WTC11 (cell line): Measurements from ENCODE around the gene ANKS3. TPM values are rescaled to one million over a fixed set of nuclear protein-coding genes. Genes with fewer than 3 reads are reported as not detected.

ENCODE experiments used
- ATAC-seq: fragments of 200-7000 bp; cut with Tn5 transposase; 2 replicates; pipeline ENCODE4 v1.10.0; 2021; ENCODE audit warnings: mild to moderate bottlenecking, moderate library complexity
- CTCF ChIA-PET: fragments of 300-600 bp; sonication (Branson Sonifier 250); formaldehyde crosslinking; loops from one replicate; lab custom pipeline; 2021; ENCODE audit warnings: antibody characterized with exemption; lab: Charles Lee
- POLR2A ChIA-PET: fragments of 350-600 bp; sonication (Branson Sonifier 250); formaldehyde crosslinking; loops from one replicate; lab custom pipeline; 2021; ENCODE audit warnings: antibody characterized with exemption; lab: Charles Lee
- DNase-seq: peaks from one replicate; pipeline ENCODE4 v3.0.0; 2021; ENCODE audit warnings: low spot score
- H3K27ac Mint-ChIP-seq: 2 replicates; pipeline ENCODE4 v1.8.0; 2021; ENCODE audit warnings: mixed read lengths
- H3K27me3 Mint-ChIP-seq: 2 replicates; pipeline ENCODE4 v1.8.0; 2021; ENCODE audit warnings: low read depth, mild to moderate bottlenecking, moderate library complexity, mixed read lengths
- H3K36me3 Mint-ChIP-seq: 2 replicates; pipeline ENCODE4 v1.8.0; 2021; ENCODE audit warnings: mixed read lengths
- H3K4me1 Mint-ChIP-seq: 2 replicates; pipeline ENCODE4 v1.8.0; 2022; ENCODE audit warnings: mixed read lengths
- H3K4me3 Mint-ChIP-seq: 2 replicates; pipeline ENCODE4 v1.8.0; 2021; ENCODE audit warnings: mild to moderate bottlenecking, moderate library complexity, mixed read lengths
- H3K9me3 Mint-ChIP-seq: 2 replicates; pipeline ENCODE4 v1.8.0; 2021; ENCODE audit warnings: mixed read lengths
- CBFB ChIP-seq: sonication (generic); formaldehyde crosslinking; IDR thresholded peaks from 2 replicates; pipeline ENCODE4 v1.8.1; 2022; ENCODE audit warnings: mild to moderate bottlenecking, low read depth, missing genetic modification reagents
- FOXK1 ChIP-seq: sonication (generic); formaldehyde crosslinking; IDR thresholded peaks from 2 replicates; pipeline ENCODE4 v1.8.0; 2022; ENCODE audit warnings: mild to moderate bottlenecking, moderate library complexity, missing genetic modification reagents
- GABPB1 ChIP-seq: sonication (generic); formaldehyde crosslinking; IDR thresholded peaks from 2 replicates; pipeline ENCODE4 v1.8.1; 2023; ENCODE audit warnings: mild to moderate bottlenecking, missing genetic modification reagents
- GTF2I ChIP-seq: fragments of 250-450 bp; sonication (Bioruptor Pico); conservative IDR thresholded peaks from 2 replicates; pipeline ENCODE4 v1.4.0; 2021; ENCODE audit warnings: mild to moderate bottlenecking
- NFE2L1 ChIP-seq: sonication (generic); formaldehyde crosslinking; IDR thresholded peaks from 2 replicates; pipeline ENCODE4 v1.8.1; 2023; ENCODE audit warnings: missing genetic modification reagents
- RORB ChIP-seq: fragments of 250-450 bp; sonication (Bioruptor Pico); IDR thresholded peaks from 2 replicates; pipeline ENCODE4 v1.9.0; 2021; ENCODE audit warnings: mild to moderate bottlenecking
- SOX15 ChIP-seq: fragments of 250-450 bp; sonication (Bioruptor Pico); IDR thresholded peaks from 2 replicates; pipeline ENCODE4 v1.9.0; 2021; ENCODE audit warnings: mild to moderate bottlenecking
- SP1 ChIP-seq: sonication (generic); formaldehyde crosslinking; conservative IDR thresholded peaks from 2 replicates; pipeline ENCODE4 v1.8.1; 2022; ENCODE audit warnings: missing genetic modification reagents
- TEAD1 ChIP-seq: sonication (generic); formaldehyde crosslinking; IDR thresholded peaks from 2 replicates; pipeline ENCODE4 v1.8.0; 2022; ENCODE audit warnings: mild to moderate bottlenecking, missing genetic modification reagents
- TEAD4 ChIP-seq: sonication (generic); formaldehyde crosslinking; IDR thresholded peaks from 2 replicates; pipeline ENCODE4 v1.8.0; 2022; ENCODE audit warnings: mild to moderate bottlenecking, missing genetic modification reagents
- ZNF138 ChIP-seq: sonication (generic); formaldehyde crosslinking; conservative IDR thresholded peaks from 2 replicates; pipeline ENCODE4 v1.8.1; 2022; ENCODE audit warnings: mild to moderate bottlenecking, moderate library complexity, missing genetic modification reagents
- total RNA-seq: library from RNA; stranded (reverse); gene quantifications from 3 replicates; pipeline ENCODE4 v1.2.3, GENCODE V29; 2021
- TF ChIP-seq, protein P1 (sequence below): fragments of 200-600 bp; IDR thresholded peaks from 2 replicates; pipeline ENCODE4 v1.8.0; 2022; ENCODE audit warnings: antibody characterized with exemption
- TF ChIP-seq, protein P2 (sequence below): fragments of 250-450 bp; sonication (Bioruptor Pico); conservative IDR thresholded peaks from 2 replicates; pipeline ENCODE4 v1.9.0; 2021; ENCODE audit warnings: mild to moderate bottlenecking
- TF ChIP-seq, protein P3 (sequence below): sonication (generic); formaldehyde crosslinking; IDR thresholded peaks from 2 replicates; pipeline ENCODE4 v1.8.1; 2022; ENCODE audit warnings: mild to moderate bottlenecking, missing genetic modification reagents, moderate library complexity, borderline replicate concordance
- TF ChIP-seq, protein P4 (sequence below): sonication (generic); formaldehyde crosslinking; IDR thresholded peaks from 2 replicates; pipeline ENCODE4 v1.8.1; 2023; ENCODE audit warnings: mild to moderate bottlenecking, missing genetic modification reagents, moderate library complexity
- TF ChIP-seq, protein P5 (sequence below): sonication (generic); formaldehyde crosslinking; IDR thresholded peaks from 2 replicates; pipeline ENCODE4 v1.8.0; 2022; ENCODE audit warnings: mild to moderate bottlenecking, missing genetic modification reagents
- TF ChIP-seq, protein P6 (sequence below): sonication (generic); formaldehyde crosslinking; IDR thresholded peaks from 2 replicates; pipeline ENCODE4 v1.8.0; 2022; ENCODE audit warnings: mild to moderate bottlenecking, missing genetic modification reagents
- TF ChIP-seq, protein P7 (sequence below): sonication (generic); formaldehyde crosslinking; IDR thresholded peaks from 2 replicates; pipeline ENCODE4 v1.8.0; 2023; ENCODE audit warnings: missing genetic modification reagents, mild to moderate bottlenecking, borderline replicate concordance

Gene ANKS3
- total RNA-seq, 1 experiment from 2014 or later, result 35.6 TPM

DNA sequence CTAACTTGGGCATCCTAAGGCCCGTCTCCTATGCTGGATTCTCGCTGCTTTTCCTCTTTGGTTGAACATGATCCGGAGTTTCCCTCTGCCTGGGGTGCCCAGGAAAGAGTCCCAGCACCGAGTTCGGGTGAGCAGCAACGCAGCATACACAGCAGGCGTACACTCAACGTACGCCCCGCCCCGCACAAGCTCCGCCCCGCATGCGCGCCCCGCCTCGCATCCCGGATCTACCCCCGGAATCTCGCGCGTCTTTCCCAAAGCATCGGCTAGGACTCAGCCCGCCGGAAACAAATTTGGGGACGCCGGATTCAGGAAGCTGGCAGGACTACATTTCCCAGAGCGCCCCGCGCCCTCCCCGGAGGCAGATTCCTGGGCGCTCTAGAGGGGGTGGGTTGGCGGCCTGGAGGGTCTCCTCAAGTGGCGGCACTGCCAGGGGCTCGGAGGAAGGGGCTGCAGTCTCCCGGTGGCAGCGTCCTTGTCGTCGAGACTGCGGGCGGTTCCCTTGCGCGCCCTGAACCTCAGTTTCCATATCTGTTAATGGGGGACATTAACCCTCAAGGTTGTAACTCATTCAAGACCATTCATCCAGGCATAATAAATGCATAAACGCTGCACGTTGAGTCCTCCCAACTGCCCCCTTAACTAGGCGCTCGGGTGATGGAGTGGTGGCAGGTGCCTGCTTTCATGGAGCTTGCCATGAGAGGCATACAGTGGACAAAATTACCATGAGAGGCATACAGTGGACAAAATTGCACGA lies 34.7 kb upstream of the ANKS3 start:
- peak; percentile 82 for ATAC-seq
- H3K36me3 Mint-ChIP-seq, result no peaks in the 10 kb centered on the region; the same call in 1 of the 2 replicates
- no peaks in the 10 kb centered on the region for H3K9me3 Mint-ChIP-seq
- TF ChIP-seq GABPB1 (CRISPR knock-in tag) (peak; percentile 30; the same call in 1 of the 2 replicates), NFE2L1 (no peak), RORB (CRISPR knock-in tag) (no peak), FOXK1 (CRISPR knock-in tag) (peak; percentile 62; the same call in 1 of the 2 replicates), TEAD1 (CRISPR knock-in tag) (peak; percentile 76; the same call in 1 of the 2 replicates), TEAD4 (CRISPR knock-in tag) (no peak), GTF2I (CRISPR knock-in tag) (peak; percentile 95), SP1 (CRISPR knock-in tag) (peak; percentile 82), CBFB (CRISPR knock-in tag) (no peak), ZNF138 (CRISPR knock-in tag) (no peak), SOX15 (CRISPR knock-in tag) (no peak)
- TF ChIP-seq, protein P1, sequence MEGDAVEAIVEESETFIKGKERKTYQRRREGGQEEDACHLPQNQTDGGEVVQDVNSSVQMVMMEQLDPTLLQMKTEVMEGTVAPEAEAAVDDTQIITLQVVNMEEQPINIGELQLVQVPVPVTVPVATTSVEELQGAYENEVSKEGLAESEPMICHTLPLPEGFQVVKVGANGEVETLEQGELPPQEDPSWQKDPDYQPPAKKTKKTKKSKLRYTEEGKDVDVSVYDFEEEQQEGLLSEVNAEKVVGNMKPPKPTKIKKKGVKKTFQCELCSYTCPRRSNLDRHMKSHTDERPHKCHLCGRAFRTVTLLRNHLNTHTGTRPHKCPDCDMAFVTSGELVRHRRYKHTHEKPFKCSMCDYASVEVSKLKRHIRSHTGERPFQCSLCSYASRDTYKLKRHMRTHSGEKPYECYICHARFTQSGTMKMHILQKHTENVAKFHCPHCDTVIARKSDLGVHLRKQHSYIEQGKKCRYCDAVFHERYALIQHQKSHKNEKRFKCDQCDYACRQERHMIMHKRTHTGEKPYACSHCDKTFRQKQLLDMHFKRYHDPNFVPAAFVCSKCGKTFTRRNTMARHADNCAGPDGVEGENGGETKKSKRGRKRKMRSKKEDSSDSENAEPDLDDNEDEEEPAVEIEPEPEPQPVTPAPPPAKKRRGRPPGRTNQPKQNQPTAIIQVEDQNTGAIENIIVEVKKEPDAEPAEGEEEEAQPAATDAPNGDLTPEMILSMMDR, result no peak
- TF ChIP-seq, protein P2, sequence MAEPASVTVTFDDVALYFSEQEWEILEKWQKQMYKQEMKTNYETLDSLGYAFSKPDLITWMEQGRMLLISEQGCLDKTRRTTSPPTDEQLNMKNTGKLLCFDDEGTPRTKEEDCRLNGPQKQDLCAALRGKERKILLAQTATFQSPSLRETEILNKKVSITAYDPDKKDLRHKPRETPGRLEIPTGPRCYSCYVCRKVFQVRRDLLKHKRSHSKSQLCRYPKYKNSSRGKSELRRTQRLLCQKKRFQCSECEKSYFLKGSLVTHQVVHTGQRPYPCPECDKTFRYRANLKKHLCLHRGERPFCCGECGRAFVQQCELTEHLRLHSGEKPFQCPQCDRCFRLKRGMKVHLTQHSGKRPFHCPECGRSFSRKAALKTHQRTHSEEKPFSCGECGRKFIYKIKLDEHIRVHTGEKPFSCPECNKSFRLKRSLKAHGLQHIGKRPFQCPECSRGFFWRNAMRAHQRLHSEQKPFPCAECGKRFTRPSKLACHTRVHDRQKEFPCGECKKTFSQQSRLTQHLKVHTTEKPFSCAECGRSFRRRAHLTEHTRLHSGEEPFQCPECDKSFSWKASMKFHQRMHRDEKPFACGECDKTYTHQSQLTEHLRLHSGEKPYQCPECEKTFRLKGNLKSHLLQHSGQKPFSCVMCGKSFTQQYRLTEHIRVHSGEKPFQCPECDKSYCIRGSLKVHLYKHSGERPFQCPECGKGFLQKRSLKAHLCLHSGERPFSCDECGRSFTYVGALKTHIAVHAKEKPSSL (CRISPR knock-in tag), result no peak
- TF ChIP-seq, protein P3, sequence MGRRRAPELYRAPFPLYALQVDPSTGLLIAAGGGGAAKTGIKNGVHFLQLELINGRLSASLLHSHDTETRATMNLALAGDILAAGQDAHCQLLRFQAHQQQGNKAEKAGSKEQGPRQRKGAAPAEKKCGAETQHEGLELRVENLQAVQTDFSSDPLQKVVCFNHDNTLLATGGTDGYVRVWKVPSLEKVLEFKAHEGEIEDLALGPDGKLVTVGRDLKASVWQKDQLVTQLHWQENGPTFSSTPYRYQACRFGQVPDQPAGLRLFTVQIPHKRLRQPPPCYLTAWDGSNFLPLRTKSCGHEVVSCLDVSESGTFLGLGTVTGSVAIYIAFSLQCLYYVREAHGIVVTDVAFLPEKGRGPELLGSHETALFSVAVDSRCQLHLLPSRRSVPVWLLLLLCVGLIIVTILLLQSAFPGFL (CRISPR knock-in tag), result no peak
- TF ChIP-seq, protein P4, sequence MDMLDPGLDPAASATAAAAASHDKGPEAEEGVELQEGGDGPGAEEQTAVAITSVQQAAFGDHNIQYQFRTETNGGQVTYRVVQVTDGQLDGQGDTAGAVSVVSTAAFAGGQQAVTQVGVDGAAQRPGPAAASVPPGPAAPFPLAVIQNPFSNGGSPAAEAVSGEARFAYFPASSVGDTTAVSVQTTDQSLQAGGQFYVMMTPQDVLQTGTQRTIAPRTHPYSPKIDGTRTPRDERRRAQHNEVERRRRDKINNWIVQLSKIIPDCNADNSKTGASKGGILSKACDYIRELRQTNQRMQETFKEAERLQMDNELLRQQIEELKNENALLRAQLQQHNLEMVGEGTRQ (CRISPR knock-in tag), result no peak
- TF ChIP-seq, protein P5, sequence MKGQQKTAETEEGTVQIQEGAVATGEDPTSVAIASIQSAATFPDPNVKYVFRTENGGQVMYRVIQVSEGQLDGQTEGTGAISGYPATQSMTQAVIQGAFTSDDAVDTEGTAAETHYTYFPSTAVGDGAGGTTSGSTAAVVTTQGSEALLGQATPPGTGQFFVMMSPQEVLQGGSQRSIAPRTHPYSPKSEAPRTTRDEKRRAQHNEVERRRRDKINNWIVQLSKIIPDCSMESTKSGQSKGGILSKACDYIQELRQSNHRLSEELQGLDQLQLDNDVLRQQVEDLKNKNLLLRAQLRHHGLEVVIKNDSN, result peak; percentile 48; the same call in 1 of the 2 replicates
- TF ChIP-seq, protein P6, sequence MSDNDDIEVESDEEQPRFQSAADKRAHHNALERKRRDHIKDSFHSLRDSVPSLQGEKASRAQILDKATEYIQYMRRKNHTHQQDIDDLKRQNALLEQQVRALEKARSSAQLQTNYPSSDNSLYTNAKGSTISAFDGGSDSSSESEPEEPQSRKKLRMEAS (CRISPR knock-in tag), result no peak; the same call in none of the 2 replicates
- TF ChIP-seq, protein P7, sequence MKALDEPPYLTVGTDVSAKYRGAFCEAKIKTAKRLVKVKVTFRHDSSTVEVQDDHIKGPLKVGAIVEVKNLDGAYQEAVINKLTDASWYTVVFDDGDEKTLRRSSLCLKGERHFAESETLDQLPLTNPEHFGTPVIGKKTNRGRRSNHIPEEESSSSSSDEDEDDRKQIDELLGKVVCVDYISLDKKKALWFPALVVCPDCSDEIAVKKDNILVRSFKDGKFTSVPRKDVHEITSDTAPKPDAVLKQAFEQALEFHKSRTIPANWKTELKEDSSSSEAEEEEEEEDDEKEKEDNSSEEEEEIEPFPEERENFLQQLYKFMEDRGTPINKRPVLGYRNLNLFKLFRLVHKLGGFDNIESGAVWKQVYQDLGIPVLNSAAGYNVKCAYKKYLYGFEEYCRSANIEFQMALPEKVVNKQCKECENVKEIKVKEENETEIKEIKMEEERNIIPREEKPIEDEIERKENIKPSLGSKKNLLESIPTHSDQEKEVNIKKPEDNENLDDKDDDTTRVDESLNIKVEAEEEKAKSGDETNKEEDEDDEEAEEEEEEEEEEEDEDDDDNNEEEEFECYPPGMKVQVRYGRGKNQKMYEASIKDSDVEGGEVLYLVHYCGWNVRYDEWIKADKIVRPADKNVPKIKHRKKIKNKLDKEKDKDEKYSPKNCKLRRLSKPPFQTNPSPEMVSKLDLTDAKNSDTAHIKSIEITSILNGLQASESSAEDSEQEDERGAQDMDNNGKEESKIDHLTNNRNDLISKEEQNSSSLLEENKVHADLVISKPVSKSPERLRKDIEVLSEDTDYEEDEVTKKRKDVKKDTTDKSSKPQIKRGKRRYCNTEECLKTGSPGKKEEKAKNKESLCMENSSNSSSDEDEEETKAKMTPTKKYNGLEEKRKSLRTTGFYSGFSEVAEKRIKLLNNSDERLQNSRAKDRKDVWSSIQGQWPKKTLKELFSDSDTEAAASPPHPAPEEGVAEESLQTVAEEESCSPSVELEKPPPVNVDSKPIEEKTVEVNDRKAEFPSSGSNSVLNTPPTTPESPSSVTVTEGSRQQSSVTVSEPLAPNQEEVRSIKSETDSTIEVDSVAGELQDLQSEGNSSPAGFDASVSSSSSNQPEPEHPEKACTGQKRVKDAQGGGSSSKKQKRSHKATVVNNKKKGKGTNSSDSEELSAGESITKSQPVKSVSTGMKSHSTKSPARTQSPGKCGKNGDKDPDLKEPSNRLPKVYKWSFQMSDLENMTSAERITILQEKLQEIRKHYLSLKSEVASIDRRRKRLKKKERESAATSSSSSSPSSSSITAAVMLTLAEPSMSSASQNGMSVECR (CRISPR knock-in tag), result peak; percentile 60; the same call in 1 of the 2 replicates
- peaks cover 17% of the 10 kb centered on the region for H3K4me1 Mint-ChIP-seq
- peak overlapping the region; percentile 99 for H3K27ac Mint-ChIP-seq
- DNase-seq, result peak; percentile 99
- peak overlapping the region; percentile 86 for H3K4me3 Mint-ChIP-seq
- ChIA-PET CTCF (interaction anchor here (0.7 to 1.5 kb wide), 9 partner anchors 8 to 272 kb away, joined by 3 to 7 read pairs (median 3); partner anchors contain the start of genes ANKS3, DNAAF8, ROGDI and SEPTIN12), POLR2A (interaction anchor here (1.4 to 3.1 kb wide), 2 partner anchors 34 kb away, joined by 7 to 16 read pairs; partner anchors contain the start of genes ANKS3, DNAAF8 and ROGDI)
- no peaks in the 10 kb centered on the region for H3K27me3 Mint-ChIP-seq
